HUES48 (cell line): ENCODE results near the gene CPNE8.

Source experiments
- H3K27ac ChIP-seq: one replicate; pipeline ENCODE4 v1.7.0; 2013; ENCODE audit warnings: low read depth, low read length, inconsistent platforms
- H3K27me3 ChIP-seq: 2 replicates; pipeline ENCODE4 v1.6.1; 2013; ENCODE audit warnings: mild to moderate bottlenecking, low read length; ENCODE audit not compliant: control insufficient read depth, insufficient read depth
- H3K36me3 ChIP-seq: 2 replicates; pipeline ENCODE4 v1.6.1; 2013; ENCODE audit warnings: low read length; ENCODE audit not compliant: control insufficient read depth, insufficient read depth
- H3K4me1 ChIP-seq: 2 replicates; pipeline ENCODE4 v1.6.1; 2013; ENCODE audit warnings: mild to moderate bottlenecking, low read length; ENCODE audit not compliant: control insufficient read depth, insufficient read depth
- H3K4me3 ChIP-seq: 2 replicates; pipeline ENCODE4 v1.5.1; 2013; ENCODE audit warnings: mild to moderate bottlenecking, low read depth, low read length
- H3K9ac ChIP-seq: 2 replicates; pipeline ENCODE4 v1.6.1; 2013; ENCODE audit warnings: mild to moderate bottlenecking, low read depth, low read length, moderate library complexity
- H3K9me3 ChIP-seq: 2 replicates; pipeline ENCODE4 v1.6.1; 2013; ENCODE audit warnings: low read length; ENCODE audit not compliant: control insufficient read depth, insufficient read depth

The CPNE8 gene

GRCh38 chr12:38823738-38824137, 81.7 kb downstream of the CPNE8 start:
- no peaks in the 10 kb centered on the region for H3K4me1 ChIP-seq
- H3K9me3 ChIP-seq, result no peaks in the 10 kb centered on the region
- no peak overlapping the region for H3K4me3 ChIP-seq
- no peaks in the 10 kb centered on the region for H3K36me3 ChIP-seq
- no peaks in the 10 kb centered on the region for H3K27me3 ChIP-seq
- H3K9ac ChIP-seq, result no peak overlapping the region
- H3K27ac ChIP-seq, result no peak overlapping the region

DNA sequence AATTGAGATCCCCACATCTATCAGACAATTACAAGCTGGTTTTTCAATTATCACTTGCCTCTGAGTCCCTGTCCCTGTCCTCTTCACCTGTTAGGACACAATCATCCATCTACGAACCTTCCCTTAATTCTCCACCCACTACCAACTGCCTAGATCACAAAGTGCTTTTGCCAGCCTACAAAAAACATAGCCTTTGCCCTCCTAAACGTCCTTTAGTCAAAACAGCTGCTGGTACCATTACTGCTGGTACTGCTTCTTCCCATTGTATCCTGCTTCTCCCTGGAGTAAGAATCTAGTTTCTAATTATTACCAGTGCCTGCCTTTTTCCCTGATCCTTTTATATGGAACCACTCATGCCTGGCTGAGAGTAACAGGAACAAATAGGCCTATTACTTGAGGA, 82.1 kb downstream of the CPNE8 start:
- Histone ChIP-seq H3K27ac (no peak overlapping the region), H3K9me3 (no peaks in the 10 kb centered on the region), H3K4me1 (no peaks in the 10 kb centered on the region), H3K27me3 (no peaks in the 10 kb centered on the region), H3K4me3 (no peak overlapping the region), H3K9ac (no peak overlapping the region), H3K36me3 (no peaks in the 10 kb centered on the region)

GRCh38 chr12:38817942-38818341, 87.4 kb downstream of the CPNE8 start:
- no peaks in the 10 kb centered on the region for H3K9me3 ChIP-seq
- H3K9ac ChIP-seq, result no peak overlapping the region
- no peaks in the 10 kb centered on the region for H3K36me3 ChIP-seq
- H3K4me3 ChIP-seq, result no peak overlapping the region
- no peaks in the 10 kb centered on the region for H3K27me3 ChIP-seq
- H3K27ac ChIP-seq, result no peak overlapping the region
- H3K4me1 ChIP-seq, result no peaks in the 10 kb centered on the region

DNA sequence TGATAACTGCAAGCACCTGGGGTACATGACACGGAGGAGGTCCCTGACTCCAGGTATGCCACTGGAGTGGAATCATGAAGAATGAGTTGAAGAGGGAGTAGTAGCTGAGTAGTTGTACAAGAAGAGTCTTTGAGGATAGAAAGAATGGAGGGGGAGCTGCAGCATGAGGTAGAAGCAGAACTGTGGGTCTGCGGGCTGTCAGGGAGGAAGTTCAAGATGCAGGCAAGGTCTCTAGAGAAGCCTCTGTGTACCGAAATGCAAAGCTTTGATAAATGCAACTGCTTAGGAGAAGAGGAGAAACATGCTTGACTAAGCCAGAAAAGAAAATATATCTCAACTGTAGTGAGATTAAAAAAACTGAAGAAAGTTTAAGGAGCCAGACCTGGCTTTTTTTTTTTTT, 91.5 kb downstream of the CPNE8 start:
- Histone ChIP-seq H3K36me3 (no peaks in the 10 kb centered on the region), H3K9me3 (no peaks in the 10 kb centered on the region), H3K4me3 (no peak overlapping the region), H3K27ac (no peak overlapping the region), H3K9ac (no peak overlapping the region), H3K4me1 (no peaks in the 10 kb centered on the region), H3K27me3 (no peaks in the 10 kb centered on the region)

- Histone ChIP-seq H3K4me1 (no peaks in the 10 kb centered on the region), H3K36me3 (no peaks in the 10 kb centered on the region), H3K4me3 (no peak overlapping the region), H3K27ac (no peak overlapping the region), H3K9ac (no peak overlapping the region), H3K27me3 (no peaks in the 10 kb centered on the region), H3K9me3 (no peaks in the 10 kb centered on the region)
These were observed 93.5 kb downstream of the CPNE8 start for GRCh38 chr12:38811814-38812356.

GRCh38 chr12:38809832-38810231, 95.6 kb downstream of the CPNE8 start:
- H3K36me3 ChIP-seq, result no peaks in the 10 kb centered on the region
- no peak overlapping the region for H3K4me3 ChIP-seq
- H3K9me3 ChIP-seq, result no peaks in the 10 kb centered on the region
- H3K4me1 ChIP-seq, result no peaks in the 10 kb centered on the region
- no peaks in the 10 kb centered on the region for H3K27me3 ChIP-seq
- H3K27ac ChIP-seq, result no peak overlapping the region
- H3K9ac ChIP-seq, result no peak overlapping the region

- Histone ChIP-seq H3K27me3 (no peaks in the 10 kb centered on the region), H3K4me3 (no peak overlapping the region), H3K4me1 (no peaks in the 10 kb centered on the region), H3K36me3 (no peaks in the 10 kb centered on the region), H3K9me3 (peaks cover 3% of the 10 kb centered on the region; the same call in 1 of the 2 replicates), H3K27ac (no peak overlapping the region), H3K9ac (no peak overlapping the region)
These were observed 117.3 kb downstream of the CPNE8 start for GRCh38 chr12:38788106-38788505.

- Histone ChIP-seq H3K27me3 (no peaks in the 10 kb centered on the region), H3K36me3 (no peaks in the 10 kb centered on the region), H3K9me3 (peaks cover 3% of the 10 kb centered on the region), H3K9ac (no peak overlapping the region), H3K27ac (no peak overlapping the region), H3K4me3 (no peak overlapping the region), H3K4me1 (no peaks in the 10 kb centered on the region)
These were observed 120.0 kb downstream of the CPNE8 start for GRCh38 chr12:38785381-38785780.

GRCh38 chr12:38783304-38783703, 122.1 kb downstream of the CPNE8 start:
- peaks cover 3% of the 10 kb centered on the region for H3K9me3 ChIP-seq
- no peaks in the 10 kb centered on the region for H3K36me3 ChIP-seq
- H3K27ac ChIP-seq, result no peak overlapping the region
- H3K4me3 ChIP-seq, result no peak overlapping the region
- no peaks in the 10 kb centered on the region for H3K27me3 ChIP-seq
- H3K4me1 ChIP-seq, result no peaks in the 10 kb centered on the region
- H3K9ac ChIP-seq, result no peak overlapping the region

DNA sequence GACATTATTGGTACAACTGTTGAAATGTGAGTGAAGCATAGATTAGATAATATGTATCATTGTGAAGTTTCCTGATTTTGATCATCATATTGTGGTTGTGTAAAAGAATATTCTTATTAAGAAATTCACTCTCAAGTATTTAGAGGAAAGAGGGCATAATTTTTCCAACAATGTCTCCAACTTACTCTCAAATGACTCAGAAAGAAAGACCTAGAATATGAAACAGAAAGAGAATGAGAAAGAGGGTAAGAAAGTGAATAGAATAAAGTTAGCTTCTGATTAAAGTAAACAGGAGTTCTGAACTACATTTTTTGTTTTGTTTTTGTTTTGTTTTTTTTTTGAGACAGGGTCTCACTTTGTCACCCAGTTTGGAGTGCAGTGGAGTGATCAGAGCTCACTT, 123.0 kb downstream of the CPNE8 start:
- H3K4me1 ChIP-seq, result no peaks in the 10 kb centered on the region

GRCh38 chr12:38776647-38777046, 128.7 kb downstream of the CPNE8 start:
- H3K9ac ChIP-seq, result no peak overlapping the region
- H3K4me1 ChIP-seq, result no peaks in the 10 kb centered on the region
- no peaks in the 10 kb centered on the region; the same call in 1 of the 2 replicates for H3K9me3 ChIP-seq
- H3K4me3 ChIP-seq, result no peak overlapping the region
- H3K36me3 ChIP-seq, result no peaks in the 10 kb centered on the region
- no peak overlapping the region for H3K27ac ChIP-seq
- no peaks in the 10 kb centered on the region for H3K27me3 ChIP-seq

More for the DNA sequence above, 123.0 kb downstream of the CPNE8 start:
- H3K27ac ChIP-seq, result no peak overlapping the region
- H3K9ac ChIP-seq, result no peak overlapping the region
- no peaks in the 10 kb centered on the region for H3K36me3 ChIP-seq
- no peak overlapping the region for H3K4me3 ChIP-seq
- H3K9me3 ChIP-seq, result no peaks in the 10 kb centered on the region; the same call in 1 of the 2 replicates
- H3K27me3 ChIP-seq, result no peaks in the 10 kb centered on the region

GRCh38 chr12:38775457-38775856, 129.9 kb downstream of the CPNE8 start:
- H3K27me3 ChIP-seq, result no peaks in the 10 kb centered on the region
- H3K4me1 ChIP-seq, result no peaks in the 10 kb centered on the region
- no peaks in the 10 kb centered on the region; the same call in 1 of the 2 replicates for H3K9me3 ChIP-seq
- no peak overlapping the region for H3K9ac ChIP-seq
- H3K4me3 ChIP-seq, result no peak overlapping the region
- H3K27ac ChIP-seq, result no peak overlapping the region
- H3K36me3 ChIP-seq, result no peaks in the 10 kb centered on the region
